ENCODE results near the gene CIAO1. TPM values are rescaled to one million over a fixed set of nuclear protein-coding genes. Genes with fewer than 3 reads are reported as not detected.
A peak's percentile ranks its signal among the peaks of the same experiment; 100 is the strongest.

The CIAO1 gene
- total and polyA plus RNA-seq, 8 donors = 29.3 to 161 (median 62.6) TPM

DNA sequence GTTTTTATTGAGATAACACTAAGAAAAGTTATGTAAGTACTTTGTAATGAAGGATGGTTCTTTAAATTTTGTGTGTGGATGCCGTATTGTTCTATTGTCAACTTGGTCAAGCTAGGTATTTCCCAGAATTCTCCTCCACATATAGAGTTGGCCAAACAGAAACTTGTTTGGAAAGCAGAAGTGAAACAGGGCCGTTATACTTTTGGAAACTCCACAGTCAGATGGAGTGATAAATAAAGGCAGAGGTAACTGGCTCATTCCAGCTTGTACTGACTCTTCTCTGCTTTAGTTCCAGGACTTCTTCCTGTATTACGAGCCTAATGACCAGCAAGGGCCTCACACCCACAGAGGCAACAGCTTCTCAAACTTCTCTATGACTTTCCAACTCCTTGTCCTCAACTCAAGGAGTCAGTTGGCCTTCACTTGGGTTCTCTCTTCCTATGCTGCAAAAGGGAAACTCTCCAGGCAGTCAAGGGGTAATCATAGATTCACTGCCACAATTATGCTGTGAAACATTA lies 41.0 kb upstream of the CIAO1 start:
- WGBS, 5 donors = 44 to 63% (median 58%) methylated on average over 3 of the region's 3 CpGs

GRCh38 chr2:96231316-96231715 lies 34.7 kb upstream of the CIAO1 start:
- Histone ChIP-seq H3K27me3 (no peaks in the 10 kb centered on the region), H3K27ac (no peak overlapping the region), H3K9me3 (no peaks in the 10 kb centered on the region), H3K36me3 (no peaks in the 10 kb centered on the region), H3K4me3 (no peak overlapping the region), H3K4me1 (no peaks in the 10 kb centered on the region)
- DNase-seq = no peak
- intact Hi-C loops (cut with DNase I; ENCODE audit: low total_unique reads) = no loop called here
- whole genome bisulfite sequencing, 5 donors = 87 to 99% (median 98%) methylated on average over 4 of the region's 4 CpGs
- no peak for TF ChIP-seq POLR2AphosphoS5 (IDR thresholded peaks at IDR 0.05)
- no peak for TF ChIP-seq POLR2A (IDR thresholded peaks at IDR 0.05)
- TF ChIP-seq EP300 (IDR thresholded peaks at IDR 0.05) = no peak
- TF ChIP-seq, protein P1, sequence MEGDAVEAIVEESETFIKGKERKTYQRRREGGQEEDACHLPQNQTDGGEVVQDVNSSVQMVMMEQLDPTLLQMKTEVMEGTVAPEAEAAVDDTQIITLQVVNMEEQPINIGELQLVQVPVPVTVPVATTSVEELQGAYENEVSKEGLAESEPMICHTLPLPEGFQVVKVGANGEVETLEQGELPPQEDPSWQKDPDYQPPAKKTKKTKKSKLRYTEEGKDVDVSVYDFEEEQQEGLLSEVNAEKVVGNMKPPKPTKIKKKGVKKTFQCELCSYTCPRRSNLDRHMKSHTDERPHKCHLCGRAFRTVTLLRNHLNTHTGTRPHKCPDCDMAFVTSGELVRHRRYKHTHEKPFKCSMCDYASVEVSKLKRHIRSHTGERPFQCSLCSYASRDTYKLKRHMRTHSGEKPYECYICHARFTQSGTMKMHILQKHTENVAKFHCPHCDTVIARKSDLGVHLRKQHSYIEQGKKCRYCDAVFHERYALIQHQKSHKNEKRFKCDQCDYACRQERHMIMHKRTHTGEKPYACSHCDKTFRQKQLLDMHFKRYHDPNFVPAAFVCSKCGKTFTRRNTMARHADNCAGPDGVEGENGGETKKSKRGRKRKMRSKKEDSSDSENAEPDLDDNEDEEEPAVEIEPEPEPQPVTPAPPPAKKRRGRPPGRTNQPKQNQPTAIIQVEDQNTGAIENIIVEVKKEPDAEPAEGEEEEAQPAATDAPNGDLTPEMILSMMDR (IDR thresholded peaks at IDR 0.05) = no peak

More for the DNA sequence above, 41.0 kb upstream of the CIAO1 start:
- intact Hi-C loops (cut with DNase I; ENCODE audit: low total_unique reads) = no loop called here
- Histone ChIP-seq H3K36me3 (no peaks in the 10 kb centered on the region), H3K4me1 (peaks cover 0 to 3% (median 0%) of the 10 kb centered on the region in 4 donors), H3K9me3 (no peaks in the 10 kb centered on the region), H3K27me3 (no peaks in the 10 kb centered on the region), H3K27ac (peak overlapping the region in 1 of 5 donors; percentile 44), H3K4me3 (no peak overlapping the region)
- TF ChIP-seq EP300 (IDR thresholded peaks at IDR 0.05) = no peak
- DNase-seq = peak in 1 of 2 donors; percentile 39

GRCh38 chr2:96233436-96233835 lies 32.6 kb upstream of the CIAO1 start:
- Histone ChIP-seq H3K36me3 (peaks cover 0 to 8% (median 0%) of the 10 kb centered on the region in 4 donors), H3K9me3 (no peaks in the 10 kb centered on the region), H3K4me1 (no peaks in the 10 kb centered on the region), H3K4me3 (no peak overlapping the region), H3K27ac (no peak overlapping the region), H3K27me3 (no peaks in the 10 kb centered on the region)
- no peak for DNase-seq
- intact Hi-C loops (cut with DNase I; ENCODE audit: low total_unique reads) = no loop called here
- TF ChIP-seq, protein P1 (IDR thresholded peaks at IDR 0.05) = no peak
- TF ChIP-seq POLR2AphosphoS5 (IDR thresholded peaks at IDR 0.05) = no peak
- TF ChIP-seq EP300 (IDR thresholded peaks at IDR 0.05) = no peak
- TF ChIP-seq POLR2A (IDR thresholded peaks at IDR 0.05) = no peak
- WGBS, 5 donors = 87 to 98% (median 91%) methylated on average over 6 of the region's 6 CpGs

DNA sequence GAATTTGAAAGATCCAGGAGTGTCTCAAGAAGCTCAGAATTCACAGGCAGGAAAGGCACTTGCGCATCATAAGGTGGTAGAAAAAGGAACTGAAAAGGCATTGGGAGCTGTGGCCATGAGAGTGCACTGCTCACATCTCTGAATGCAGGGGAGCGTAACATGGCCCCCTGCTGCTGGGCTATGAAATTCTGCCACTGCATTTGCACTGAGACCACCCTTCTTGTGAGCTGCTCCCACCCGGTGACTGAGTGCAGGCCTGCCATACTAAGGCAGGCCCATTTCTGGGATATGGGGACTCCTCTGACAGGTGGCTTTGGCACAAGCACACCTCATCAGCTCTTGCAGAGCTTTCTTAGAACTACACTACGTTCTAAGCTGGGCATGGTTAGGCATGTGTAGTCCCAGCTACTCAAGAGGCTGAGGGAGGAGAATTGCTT lies 32.1 kb upstream of the CIAO1 start:
- Histone ChIP-seq H3K27me3 (no peaks in the 10 kb centered on the region), H3K4me3 (no peak overlapping the region), H3K4me1 (no peaks in the 10 kb centered on the region), H3K27ac (no peak overlapping the region), H3K9me3 (no peaks in the 10 kb centered on the region), H3K36me3 (peaks cover 0 to 9% (median 1%) of the 10 kb centered on the region in 4 donors)
- TF ChIP-seq EP300 (IDR thresholded peaks at IDR 0.05) (no peak), POLR2A (IDR thresholded peaks at IDR 0.05) (no peak), POLR2AphosphoS5 (IDR thresholded peaks at IDR 0.05) (no peak)
- TF ChIP-seq, protein P1 (IDR thresholded peaks at IDR 0.05) = no peak
- DNase-seq = no peak
- intact Hi-C loops (cut with DNase I; ENCODE audit: low total_unique reads) = no loop called here
- 78 to 94% (median 89%) methylated on average over 4 of the region's 4 CpGs for WGBS, 5 donors

- peaks cover 0 to 25% (median 16%) of the 10 kb centered on the region in 4 donors for H3K36me3 ChIP-seq
- H3K27me3 ChIP-seq = no peaks in the 10 kb centered on the region
- no peak overlapping the region for H3K27ac ChIP-seq
- DNase-seq = no peak
- 97 to 100% (median 100%) methylated on average over 1 of the region's 1 CpG for WGBS, 5 donors
- no peaks in the 10 kb centered on the region for H3K9me3 ChIP-seq
- no peak overlapping the region for H3K4me3 ChIP-seq
- TF ChIP-seq EP300 (IDR thresholded peaks at IDR 0.05) = no peak
- TF ChIP-seq POLR2A (IDR thresholded peaks at IDR 0.05) = no peak
- TF ChIP-seq POLR2AphosphoS5 (IDR thresholded peaks at IDR 0.05) = no peak
- TF ChIP-seq, protein P1 (IDR thresholded peaks at IDR 0.05) = no peak
- intact Hi-C loops (cut with DNase I; ENCODE audit: low total_unique reads) = no loop called here
- H3K4me1 ChIP-seq = peaks cover 0 to 5% (median 2%) of the 10 kb centered on the region in 4 donors
Measured at GRCh38 chr2:96236882-96237281, 29.1 kb upstream of the CIAO1 start.
